Gastrocnemius medialis (tissue), 4 donors: ENCODE results near the gene CLPX.

Experiments
- POLR2A ChIP-seq, 2 donors: fragments of 450-650 bp; IDR thresholded peaks; one replicate each; pipeline ENCODE4 v1.6.1; 2017; ENCODE audit warnings: antibody characterized with exemption in 2 of 2, mild to moderate bottlenecking in 2 of 2, moderate library complexity in 2 of 2
- TF ChIP-seq, protein P1 (sequence below), 5 experiments: fragments of 450-650 bp in 3 of 5; fragments of 200-600 bp in 2 of 5; sonication (generic) in 2 of 5; IDR thresholded peaks in 4 of 5; conservative IDR thresholded peaks in 1 of 5; 1 replicate in 4 of 5; 2 replicates in 1 of 5; pipeline ENCODE4 v1.5.1; 2016 to 2019; ENCODE audit warnings: antibody characterized with exemption in 5 of 5, mild to moderate bottlenecking in 3 of 5, moderate library complexity in 3 of 5

DNA sequence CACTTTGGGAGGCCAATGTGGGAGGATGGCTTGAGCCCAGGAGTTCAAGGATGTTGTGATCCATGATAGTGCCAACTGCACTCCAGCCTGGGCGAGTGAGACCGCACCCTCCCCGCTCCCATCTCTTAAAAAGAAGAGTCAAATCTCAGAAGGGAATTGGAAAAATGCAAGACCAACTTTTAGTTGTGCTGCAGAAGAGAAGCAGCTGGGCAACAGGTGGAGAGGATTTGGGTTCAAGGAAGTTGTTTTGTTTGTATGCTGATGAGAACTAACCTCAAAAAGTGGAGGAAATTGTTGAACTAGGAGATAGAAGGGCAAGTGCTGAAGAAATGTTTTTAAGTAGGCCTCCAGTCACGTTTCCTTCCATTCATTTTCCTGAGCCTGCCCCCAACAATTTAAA is 38.7 kb downstream of the CLPX start:
- TF ChIP-seq, protein P1, sequence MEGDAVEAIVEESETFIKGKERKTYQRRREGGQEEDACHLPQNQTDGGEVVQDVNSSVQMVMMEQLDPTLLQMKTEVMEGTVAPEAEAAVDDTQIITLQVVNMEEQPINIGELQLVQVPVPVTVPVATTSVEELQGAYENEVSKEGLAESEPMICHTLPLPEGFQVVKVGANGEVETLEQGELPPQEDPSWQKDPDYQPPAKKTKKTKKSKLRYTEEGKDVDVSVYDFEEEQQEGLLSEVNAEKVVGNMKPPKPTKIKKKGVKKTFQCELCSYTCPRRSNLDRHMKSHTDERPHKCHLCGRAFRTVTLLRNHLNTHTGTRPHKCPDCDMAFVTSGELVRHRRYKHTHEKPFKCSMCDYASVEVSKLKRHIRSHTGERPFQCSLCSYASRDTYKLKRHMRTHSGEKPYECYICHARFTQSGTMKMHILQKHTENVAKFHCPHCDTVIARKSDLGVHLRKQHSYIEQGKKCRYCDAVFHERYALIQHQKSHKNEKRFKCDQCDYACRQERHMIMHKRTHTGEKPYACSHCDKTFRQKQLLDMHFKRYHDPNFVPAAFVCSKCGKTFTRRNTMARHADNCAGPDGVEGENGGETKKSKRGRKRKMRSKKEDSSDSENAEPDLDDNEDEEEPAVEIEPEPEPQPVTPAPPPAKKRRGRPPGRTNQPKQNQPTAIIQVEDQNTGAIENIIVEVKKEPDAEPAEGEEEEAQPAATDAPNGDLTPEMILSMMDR (IDR thresholded peaks at IDR 0.05 in 4 of 5, conservative IDR thresholded peaks at IDR 0.05 in 1 of 5), result no peak
- no peak for TF ChIP-seq POLR2A (IDR thresholded peaks at IDR 0.05)
